H1 (cell line): ENCODE data around the gene CHRDL1. TPM values are rescaled to one million over a fixed set of nuclear protein-coding genes. Genes with fewer than 3 reads are reported as not detected.

ENCODE experiments used
- polyA plus RNA-seq, 7 experiments: library from polyadenylated mRNA; depleted of rRNA in 3 of 7; stranded (reverse) in 5 of 7; unstranded in 2 of 7; fragments of >200 nt in 5 of 7; fragments of 200-250 nt in 2 of 7; gene quantifications; 1 replicate in 5 of 7; 2 replicates in 1 of 7; 4 replicates in 1 of 7; pipeline versions ENCODE4 v1.2.1 to v1.2.3, GENCODE V29; 2011 to 2013; ENCODE audit warnings: missing spikeins in 2 of 7, mixed read lengths in 2 of 7
- total RNA-seq: library from RNA; stranded (reverse); fragmentation: NEBNext Ultra II Directional; extraction: Animal tissue kit (Norgen Biotek cat#: 25700); gene quantifications from 2 replicates; pipeline ENCODE4 v1.2.1, GENCODE V29; 2021
- TF ChIP-seq, protein P1 (sequence below): fragments of 300-600 bp; sonication (generic); IDR thresholded peaks from 2 replicates; pipeline ENCODE4 v1.7.1; 2012; ENCODE audit warnings: low read length, moderate library complexity, mild to moderate bottlenecking, inconsistent platforms; ENCODE audit not compliant: insufficient replicate concordance

CHRDL1 gene
- total and polyA plus RNA-seq, 2 of the 8 experiments (the other 6 are each of a cell fraction or from before 2014, with no cell fraction given) = 5.6 to 15.6 TPM

DNA sequence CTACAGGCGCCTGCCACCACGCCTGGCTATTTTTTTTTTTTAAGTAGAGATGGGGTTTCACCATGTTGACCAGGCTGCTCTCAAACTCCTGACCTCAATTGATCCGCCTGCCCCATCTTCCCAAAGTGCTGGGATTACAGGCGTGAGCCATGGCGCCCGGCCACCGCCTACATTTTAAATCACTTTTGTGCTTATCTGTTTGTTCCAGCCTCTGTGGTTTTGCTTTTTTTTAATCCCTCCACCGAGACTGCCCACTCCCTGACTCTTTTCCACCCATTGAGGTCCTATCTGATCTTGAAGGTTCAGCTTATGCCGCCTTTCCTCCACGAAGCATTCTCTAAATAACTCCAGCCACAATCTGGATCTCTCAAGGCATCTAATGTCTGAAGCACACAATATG lies 73.5 kb downstream of the CHRDL1 start (continued):
- TF ChIP-seq, protein P1, sequence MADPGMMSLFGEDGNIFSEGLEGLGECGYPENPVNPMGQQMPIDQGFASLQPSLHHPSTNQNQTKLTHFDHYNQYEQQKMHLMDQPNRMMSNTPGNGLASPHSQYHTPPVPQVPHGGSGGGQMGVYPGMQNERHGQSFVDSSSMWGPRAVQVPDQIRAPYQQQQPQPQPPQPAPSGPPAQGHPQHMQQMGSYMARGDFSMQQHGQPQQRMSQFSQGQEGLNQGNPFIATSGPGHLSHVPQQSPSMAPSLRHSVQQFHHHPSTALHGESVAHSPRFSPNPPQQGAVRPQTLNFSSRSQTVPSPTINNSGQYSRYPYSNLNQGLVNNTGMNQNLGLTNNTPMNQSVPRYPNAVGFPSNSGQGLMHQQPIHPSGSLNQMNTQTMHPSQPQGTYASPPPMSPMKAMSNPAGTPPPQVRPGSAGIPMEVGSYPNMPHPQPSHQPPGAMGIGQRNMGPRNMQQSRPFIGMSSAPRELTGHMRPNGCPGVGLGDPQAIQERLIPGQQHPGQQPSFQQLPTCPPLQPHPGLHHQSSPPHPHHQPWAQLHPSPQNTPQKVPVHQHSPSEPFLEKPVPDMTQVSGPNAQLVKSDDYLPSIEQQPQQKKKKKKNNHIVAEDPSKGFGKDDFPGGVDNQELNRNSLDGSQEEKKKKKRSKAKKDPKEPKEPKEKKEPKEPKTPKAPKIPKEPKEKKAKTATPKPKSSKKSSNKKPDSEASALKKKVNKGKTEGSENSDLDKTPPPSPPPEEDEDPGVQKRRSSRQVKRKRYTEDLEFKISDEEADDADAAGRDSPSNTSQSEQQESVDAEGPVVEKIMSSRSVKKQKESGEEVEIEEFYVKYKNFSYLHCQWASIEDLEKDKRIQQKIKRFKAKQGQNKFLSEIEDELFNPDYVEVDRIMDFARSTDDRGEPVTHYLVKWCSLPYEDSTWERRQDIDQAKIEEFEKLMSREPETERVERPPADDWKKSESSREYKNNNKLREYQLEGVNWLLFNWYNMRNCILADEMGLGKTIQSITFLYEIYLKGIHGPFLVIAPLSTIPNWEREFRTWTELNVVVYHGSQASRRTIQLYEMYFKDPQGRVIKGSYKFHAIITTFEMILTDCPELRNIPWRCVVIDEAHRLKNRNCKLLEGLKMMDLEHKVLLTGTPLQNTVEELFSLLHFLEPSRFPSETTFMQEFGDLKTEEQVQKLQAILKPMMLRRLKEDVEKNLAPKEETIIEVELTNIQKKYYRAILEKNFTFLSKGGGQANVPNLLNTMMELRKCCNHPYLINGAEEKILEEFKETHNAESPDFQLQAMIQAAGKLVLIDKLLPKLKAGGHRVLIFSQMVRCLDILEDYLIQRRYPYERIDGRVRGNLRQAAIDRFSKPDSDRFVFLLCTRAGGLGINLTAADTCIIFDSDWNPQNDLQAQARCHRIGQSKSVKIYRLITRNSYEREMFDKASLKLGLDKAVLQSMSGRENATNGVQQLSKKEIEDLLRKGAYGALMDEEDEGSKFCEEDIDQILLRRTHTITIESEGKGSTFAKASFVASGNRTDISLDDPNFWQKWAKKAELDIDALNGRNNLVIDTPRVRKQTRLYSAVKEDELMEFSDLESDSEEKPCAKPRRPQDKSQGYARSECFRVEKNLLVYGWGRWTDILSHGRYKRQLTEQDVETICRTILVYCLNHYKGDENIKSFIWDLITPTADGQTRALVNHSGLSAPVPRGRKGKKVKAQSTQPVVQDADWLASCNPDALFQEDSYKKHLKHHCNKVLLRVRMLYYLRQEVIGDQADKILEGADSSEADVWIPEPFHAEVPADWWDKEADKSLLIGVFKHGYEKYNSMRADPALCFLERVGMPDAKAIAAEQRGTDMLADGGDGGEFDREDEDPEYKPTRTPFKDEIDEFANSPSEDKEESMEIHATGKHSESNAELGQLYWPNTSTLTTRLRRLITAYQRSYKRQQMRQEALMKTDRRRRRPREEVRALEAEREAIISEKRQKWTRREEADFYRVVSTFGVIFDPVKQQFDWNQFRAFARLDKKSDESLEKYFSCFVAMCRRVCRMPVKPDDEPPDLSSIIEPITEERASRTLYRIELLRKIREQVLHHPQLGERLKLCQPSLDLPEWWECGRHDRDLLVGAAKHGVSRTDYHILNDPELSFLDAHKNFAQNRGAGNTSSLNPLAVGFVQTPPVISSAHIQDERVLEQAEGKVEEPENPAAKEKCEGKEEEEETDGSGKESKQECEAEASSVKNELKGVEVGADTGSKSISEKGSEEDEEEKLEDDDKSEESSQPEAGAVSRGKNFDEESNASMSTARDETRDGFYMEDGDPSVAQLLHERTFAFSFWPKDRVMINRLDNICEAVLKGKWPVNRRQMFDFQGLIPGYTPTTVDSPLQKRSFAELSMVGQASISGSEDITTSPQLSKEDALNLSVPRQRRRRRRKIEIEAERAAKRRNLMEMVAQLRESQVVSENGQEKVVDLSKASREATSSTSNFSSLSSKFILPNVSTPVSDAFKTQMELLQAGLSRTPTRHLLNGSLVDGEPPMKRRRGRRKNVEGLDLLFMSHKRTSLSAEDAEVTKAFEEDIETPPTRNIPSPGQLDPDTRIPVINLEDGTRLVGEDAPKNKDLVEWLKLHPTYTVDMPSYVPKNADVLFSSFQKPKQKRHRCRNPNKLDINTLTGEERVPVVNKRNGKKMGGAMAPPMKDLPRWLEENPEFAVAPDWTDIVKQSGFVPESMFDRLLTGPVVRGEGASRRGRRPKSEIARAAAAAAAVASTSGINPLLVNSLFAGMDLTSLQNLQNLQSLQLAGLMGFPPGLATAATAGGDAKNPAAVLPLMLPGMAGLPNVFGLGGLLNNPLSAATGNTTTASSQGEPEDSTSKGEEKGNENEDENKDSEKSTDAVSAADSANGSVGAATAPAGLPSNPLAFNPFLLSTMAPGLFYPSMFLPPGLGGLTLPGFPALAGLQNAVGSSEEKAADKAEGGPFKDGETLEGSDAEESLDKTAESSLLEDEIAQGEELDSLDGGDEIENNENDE = no peak
